NCI-H2196 (cell line): ENCODE measurements around the gene HOXC12.

Experiments
- DNase-seq: peaks from one replicate; lab custom pipeline; 2025; ENCODE audit not compliant: unreplicated experiment; lab: John Stamatoyannopoulos, UW

HOXC12 gene

DNA sequence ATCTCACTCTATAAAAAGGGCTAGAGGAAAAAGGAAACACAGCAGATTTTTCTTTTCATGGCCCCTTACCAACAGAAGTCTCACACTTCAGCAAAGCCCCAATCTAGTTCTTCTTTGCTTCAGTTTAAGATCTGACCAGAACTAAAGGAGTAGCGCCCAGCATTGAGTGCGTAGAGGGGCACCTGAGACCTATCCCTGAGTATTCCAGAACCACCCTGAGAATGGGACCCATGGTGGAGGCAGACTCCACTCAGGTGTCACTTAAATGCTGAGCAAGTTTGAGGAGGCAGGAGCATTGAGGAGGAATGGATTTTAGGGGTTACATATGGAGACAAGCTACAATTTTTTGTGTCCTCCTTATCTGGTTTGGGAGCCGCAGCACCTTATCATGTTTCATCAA is 16.4 kb downstream of the HOXC12 start:
- no peak for DNase-seq

DNA sequence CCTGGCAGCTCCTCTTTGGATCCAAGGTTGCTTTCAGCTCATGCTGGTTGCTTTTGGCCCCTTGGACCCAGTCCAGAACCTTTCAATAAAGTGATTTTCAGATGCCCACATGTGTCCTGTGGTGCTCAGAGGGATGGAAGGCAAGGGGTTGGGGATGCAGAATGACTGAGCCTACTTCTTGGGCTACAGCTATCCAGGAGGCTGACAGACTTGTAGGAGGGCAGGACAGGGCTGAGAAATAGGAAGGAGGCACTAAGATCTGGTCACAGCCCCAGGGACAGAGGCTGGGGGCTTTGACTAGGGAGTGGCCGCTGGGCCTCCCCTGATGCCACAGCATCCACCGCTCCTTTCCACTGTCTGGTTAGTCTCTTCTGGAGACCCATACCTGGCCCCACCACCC is 17.0 kb downstream of the HOXC12 start:
- DNase-seq = no peak

DNA sequence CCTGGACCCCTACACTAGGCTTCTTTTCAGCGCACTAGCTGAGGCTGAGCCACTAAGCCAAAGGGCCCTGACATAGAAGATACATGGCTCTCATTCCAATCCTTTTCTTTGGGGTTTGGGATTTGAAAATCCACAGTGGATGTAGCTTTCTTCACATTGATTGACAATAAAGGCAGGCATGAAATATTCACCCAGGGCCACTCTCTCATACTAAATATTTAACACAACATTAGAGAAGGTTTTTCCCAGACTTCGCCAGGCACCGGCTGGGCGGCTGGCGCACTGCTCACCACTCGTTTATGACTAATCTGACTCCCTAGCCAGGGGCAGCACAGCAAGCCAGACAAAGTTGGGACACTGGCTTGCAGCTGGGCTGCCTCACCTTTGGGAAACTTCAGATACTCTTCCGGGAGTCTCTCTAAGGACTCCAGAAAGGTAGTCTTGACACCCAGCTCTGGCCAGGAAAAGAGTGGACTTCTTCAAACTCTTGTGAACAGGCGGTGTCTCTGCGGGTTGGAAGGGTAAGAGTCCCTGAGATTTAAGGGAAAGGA is 17.5 kb downstream of the HOXC12 start:
- DNase-seq = no peak

DNA sequence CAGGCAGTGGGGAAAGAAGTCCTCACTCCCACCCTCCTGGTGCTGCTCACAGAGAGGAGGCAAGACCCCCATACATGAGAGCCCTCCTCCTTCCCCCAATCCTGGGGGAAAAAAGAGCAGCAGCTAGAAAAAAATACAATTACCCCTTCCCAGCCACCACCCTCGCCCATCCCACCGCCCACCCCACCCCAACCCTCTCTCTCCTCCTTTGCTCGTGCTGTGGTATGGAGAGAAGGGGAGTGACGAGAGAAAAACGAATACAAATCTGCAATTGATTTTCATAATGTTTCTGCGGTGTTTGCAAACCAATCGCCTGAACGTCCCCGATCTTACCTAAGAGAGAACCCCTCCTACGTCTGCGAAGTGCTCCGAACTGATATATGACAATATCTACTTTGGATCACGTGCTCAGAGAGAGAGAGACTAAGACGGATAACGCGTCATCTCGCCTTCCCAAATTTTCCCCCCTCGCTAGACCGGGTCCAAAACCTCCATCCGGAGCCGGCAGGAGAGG is 18.1 kb downstream of the HOXC12 start, which contains the start of gene HOXC11:
HOXC11 (plus strand) TSS at position 405 of the 514 bp plus-strand sequence. CDS start 116 bp downstream, outside the sequence.
- DNase-seq = no peak

DNA sequence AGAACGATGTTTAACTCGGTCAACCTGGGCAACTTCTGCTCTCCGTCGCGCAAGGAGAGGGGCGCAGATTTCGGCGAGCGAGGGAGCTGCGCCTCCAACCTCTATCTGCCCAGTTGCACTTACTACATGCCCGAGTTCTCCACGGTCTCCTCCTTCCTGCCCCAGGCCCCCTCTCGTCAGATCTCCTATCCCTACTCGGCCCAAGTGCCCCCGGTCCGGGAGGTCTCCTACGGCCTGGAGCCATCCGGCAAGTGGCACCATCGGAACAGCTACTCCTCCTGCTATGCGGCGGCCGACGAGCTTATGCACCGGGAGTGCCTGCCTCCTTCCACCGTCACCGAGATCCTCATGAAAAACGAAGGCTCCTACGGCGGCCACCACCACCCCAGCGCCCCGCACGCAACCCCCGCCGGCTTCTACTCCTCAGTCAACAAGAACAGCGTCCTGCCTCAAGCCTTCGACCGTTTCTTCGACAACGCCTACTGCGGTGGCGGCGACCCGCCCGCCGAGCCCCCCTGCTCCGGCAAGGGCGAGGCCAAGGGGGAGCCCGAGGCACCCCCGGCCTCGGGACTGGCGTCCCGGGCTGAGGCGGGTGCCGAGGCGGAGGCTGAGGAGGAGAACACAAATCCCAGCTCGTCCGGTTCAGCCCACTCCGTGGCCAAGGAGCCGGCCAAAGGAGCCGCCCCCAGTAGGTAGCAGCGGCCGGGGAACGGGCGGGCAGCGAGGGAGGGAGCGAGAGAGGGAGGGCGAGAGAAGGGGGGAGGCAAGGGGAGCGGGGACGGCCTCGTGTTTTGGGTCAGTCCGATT is 18.7 kb downstream of the HOXC12 start:
- DNase-seq = no peak

DNA sequence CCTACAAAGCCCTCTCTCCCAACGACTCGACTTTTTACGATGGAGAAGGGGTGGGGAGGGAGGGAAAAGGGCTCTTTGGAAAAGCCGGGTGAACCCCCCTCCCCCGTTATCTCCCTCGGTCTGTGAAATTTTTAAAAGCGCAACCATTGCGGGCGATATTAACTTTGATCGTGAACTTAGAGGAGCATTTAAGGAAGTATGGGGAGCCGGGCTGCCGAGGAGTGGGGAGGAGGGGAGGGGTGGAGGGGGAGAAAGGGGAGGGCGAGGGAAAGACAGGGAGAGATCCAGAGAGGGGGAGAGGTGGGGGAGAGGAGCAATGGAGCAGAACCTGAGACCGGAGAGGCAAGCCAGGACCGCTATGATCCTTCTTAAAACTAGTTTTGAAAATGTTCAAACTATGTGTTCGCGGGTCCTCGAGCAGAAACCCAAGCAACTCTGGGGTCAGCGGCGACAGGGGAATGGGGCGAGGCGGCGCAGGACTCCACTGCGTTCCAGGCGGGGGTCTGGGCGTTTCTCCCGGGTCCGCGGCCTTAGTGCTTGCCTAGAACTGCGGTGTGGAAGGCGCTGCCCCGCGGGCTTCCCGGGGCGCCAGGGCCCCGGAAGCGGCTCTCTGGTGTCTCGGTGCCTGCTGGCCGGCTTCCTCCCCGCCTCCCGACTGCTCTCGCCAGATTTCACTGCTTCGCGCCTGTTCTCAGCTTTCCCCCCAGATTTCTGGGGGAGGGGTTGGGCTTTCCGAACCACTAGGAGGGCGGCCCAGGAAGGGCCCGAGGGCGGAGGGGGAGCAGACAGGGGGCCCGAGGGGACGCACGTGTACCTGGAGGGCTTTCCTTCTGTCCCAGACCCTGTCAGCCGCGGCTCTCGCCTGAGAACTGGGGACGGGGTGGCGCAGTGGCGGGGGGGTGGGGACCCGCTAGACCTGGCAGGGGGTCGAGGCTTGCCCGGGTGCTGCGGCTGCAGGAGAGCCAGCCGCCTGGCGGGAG is 19.7 kb downstream of the HOXC12 start, which contains the start of gene HOTAIR:
HOTAIR (minus strand) TSS at position 871 of the 980 bp plus-strand sequence.
- DNase-seq = peak; percentile 34

DNA sequence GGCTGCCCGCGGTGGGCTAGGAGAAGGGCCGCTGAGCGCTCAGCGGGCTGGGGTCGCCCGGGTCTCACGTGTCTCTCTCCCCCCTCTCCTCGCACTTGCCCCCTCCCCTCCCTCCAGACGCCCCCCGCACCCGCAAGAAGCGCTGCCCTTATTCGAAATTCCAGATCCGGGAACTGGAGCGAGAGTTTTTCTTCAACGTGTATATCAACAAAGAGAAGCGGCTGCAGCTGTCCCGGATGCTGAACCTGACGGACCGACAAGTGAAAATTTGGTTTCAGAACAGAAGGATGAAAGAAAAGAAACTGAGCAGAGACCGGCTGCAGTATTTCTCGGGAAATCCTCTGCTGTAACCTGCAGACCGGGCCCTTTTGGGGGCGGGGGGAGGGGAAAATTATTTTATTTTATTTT is 20.4 kb downstream of the HOXC12 start:
- no peak for DNase-seq

DNA sequence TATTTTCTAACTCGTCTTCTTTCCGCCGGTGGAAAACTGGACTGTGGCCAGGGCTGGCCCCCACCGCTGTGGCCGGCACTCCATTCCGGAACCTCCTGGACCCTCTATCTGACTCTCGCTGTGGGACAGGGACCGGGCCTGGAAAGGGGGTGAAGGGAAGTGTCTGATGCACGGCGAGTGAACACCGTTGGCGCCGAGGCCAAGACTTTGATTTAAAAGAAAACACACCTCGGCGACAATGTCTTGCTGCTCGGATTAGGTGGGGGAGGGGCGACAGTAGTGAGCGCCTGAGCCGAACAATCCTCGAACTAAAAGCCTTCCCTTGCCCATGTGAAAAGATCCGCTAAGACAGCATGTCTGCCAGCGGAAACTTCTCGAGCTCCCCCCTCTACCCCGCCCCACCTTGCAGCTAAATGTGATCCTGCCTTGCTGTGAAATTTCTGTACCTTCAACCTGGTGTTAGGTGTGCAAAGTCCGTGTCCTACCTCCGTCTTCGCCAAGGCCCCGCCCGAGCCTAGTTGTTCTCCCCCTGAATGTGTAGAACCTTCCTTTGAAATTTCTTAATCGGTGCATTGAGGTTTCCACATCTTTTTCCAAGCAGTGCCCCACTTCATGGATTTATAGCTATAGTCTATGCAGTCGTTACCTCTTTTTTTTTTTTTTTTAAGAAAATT is 20.9 kb downstream of the HOXC12 start:
- DNase-seq = no peak

DNA sequence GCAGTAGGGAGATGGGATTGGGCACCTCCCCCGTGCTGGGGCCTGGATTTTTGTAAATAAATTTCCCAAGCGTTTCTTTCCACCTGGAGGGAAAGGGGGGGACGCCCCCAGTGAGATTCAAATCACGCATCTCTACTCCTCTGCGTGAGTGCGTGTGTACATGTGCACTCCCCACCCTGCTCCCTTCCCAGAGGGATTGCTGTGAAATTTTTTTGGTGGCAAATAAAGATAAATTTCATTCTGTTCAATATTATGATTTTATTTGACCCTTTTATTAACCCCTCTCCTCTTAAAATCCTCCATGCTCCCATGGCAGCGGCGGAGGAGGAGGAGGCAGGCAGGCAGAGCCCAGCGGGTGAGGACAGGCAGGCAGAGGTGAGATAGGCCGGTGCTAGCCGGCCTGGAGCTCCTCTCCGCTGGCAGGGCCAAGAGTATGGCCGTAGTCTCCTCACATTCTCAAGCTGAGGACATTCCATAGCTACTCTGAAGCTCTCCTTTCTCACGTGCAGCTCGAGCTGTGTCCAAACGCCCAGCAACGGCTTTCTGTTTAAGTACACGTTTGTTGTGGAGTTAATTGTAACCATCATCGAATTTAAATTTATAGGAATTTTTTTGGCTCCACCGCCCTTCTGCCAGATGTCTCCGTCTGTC is 21.6 kb downstream of the HOXC12 start:
- DNase-seq = no peak

DNA sequence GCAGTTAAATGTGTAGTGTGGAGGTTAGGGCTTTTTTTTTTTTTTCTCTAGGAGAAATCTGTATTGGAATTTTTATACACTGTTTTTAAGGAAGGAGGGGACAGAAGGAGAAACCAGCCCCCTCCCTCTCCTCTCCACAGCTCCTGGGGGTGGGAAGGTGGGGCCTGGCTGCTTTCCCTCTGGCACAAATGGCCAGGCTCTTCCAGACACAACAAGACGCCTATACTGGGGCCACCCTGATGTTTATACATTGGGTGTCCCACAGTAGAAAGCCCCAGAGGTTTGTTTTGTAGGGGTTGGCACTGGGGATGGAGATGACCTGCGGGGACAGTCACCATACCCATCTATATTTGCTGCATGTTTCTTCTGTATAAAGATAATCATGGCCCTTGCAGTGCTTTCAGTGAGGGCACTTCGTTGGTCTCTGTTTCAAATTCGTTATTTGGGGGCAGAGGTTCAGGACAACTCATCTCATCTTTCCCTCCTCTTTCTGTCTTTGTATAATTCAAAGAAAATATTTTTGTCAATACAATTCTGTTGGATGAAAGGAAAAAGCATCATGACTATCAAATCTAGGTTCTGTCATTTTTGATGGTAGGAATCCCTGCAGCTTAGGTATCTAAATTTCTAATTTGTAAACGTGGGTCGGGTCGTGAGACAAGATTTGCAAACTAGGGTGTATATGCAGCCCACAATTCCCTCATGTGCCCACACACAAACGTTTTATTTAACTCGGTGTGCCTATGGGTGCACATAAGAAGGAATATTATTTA is 22.3 kb downstream of the HOXC12 start:
- DNase-seq = no peak

DNA sequence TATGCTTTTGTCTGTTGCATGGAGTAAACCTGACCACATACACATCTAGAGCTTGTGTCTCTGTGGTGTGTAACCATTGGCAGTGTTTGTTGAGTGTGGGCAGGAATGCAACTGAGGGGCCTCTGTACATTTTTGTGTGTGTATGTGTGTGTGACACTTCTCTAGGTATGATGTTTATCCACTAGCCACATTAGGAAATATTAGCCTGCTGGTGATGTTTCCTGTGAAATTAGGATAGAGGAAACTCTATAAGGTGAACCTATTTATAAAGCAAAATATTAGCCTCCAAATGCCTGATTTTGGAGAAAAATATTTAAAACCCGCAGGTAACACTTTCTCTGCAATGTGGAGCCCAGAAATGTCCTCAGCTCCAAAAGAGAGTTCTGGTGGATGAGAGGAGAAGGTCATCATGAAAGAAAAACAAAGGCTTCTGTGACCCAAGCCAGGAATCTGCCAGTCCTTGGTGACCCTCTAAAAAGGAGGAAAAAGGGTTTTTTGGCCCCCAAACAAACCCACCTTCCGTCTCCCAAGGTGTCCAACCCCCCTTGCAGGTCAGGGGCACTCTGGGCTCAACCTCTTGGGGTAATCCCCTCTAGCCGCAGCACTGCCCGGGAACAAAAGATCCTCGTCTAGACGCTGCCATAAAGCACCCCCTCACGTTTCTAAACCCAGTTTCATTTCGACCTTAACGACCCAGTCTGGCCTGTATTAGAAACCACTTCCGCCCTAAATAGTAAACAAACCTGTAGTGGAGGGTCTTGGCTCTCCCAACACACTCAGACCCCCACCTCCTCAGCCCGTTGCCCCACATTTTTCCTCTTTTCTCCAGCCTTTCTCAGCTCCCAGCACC is 23.1 kb downstream of the HOXC12 start:
- DNase-seq = no peak

DNA sequence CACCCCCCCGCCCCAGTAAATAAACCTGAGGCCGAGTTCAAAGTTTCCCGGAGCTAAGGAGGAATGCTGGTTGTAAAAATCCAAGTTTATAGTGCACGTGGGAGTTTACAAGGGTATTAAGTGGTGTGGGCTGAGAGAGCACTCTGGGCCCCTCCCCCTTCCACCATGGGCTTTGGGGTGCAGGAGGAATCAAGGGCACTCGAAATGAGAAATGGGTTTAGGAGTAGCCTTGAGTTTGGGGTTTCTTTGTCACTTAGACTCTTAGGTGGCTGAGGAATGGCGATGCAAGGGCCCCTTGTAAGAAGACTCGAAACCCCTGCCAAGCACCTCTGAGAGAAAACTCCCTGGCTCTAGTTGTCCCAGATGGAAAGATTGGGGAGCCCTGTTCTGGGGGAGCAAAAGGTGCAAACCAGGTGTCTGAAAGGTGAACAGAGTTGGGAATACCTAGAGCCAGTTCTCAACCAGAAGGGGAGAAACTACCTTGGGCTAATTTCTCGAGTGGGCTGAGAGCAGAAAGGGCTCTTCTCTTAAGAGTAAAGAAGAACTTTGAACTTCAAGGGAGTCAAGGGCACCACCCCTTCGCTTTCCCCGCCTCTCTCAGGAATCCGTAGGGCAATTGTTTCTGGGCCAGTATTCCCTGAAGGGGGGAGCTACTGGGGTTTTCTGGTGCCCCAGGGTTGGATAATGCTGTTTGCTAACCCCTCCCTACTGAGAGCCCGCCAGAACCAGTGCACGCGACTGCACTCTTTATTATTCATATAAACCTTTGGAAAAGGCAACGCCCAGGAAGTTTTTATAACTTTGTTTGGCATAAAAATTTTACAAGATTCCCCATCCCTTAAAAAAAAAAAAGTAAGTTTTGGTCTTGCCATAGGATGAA is 24.0 kb downstream of the HOXC12 start:
- no peak for DNase-seq

DNA sequence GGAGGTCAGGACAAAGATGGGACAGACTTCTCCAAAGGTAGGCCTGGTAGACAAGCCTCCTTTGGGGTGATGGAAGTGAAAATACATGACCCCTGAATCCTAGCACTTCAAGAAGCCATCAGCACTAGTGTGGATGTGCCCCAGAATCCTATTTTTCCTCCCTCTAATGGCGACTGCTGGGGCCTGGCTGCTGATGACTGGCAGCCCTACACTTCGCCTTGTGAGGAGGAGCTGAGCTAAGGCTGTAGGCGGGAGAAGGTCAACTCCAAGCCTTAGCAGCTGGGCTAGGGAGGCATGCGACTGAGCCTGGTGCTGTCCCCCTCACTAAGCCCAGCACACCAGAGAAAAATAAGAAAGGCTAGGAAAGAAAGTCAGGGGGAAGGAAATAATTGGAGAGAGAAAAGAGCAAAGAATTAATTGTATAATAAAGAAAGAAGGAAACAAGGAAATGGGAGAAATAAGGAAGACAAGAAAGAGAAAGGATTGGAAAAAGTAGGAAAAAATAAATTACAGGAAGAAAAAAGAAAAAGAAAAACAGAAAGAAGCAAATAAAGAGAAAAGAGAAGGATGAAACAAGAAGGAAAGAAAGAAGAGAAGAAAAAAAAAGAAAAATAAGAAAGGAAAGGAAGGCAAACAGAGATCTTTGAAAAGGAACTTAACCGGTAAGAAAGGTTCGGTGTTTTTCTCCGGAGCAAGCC is 25.6 kb downstream of the HOXC12 start:
- DNase-seq = no peak

DNA sequence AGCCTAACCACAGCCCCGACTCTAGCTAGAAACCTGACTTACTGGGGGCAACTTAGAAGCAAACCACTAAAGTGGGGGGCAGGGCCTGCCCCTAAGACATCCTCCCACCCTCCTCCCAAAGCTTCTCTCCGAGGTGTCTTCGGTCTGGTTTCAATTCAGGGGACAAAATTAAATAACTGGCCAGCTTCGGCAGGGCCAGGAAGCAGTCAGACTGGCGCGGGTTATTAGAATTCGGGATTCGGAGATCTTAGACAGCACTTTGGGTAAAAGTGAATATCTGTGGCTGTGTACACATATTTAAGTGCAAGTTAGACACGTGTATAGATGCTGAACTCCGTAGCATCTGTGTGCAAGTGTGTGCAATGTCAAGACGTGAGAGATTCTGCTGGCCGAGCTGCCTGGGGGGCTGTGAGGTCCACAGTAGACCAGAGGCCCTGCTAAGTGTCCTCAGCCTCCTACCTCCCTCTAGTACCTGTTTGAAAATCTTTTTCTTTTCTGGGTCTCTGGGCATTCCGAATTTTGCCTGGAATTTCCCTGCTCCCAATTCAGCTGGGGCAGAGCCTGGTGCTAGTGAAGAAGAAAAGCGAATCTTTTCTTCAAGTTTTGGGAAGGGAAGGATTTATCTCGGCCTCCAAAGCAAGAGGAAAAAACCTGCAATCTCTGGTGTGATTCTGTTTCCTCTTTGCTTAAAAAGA is 26.2 kb downstream of the HOXC12 start:
- DNase-seq = no peak

DNA sequence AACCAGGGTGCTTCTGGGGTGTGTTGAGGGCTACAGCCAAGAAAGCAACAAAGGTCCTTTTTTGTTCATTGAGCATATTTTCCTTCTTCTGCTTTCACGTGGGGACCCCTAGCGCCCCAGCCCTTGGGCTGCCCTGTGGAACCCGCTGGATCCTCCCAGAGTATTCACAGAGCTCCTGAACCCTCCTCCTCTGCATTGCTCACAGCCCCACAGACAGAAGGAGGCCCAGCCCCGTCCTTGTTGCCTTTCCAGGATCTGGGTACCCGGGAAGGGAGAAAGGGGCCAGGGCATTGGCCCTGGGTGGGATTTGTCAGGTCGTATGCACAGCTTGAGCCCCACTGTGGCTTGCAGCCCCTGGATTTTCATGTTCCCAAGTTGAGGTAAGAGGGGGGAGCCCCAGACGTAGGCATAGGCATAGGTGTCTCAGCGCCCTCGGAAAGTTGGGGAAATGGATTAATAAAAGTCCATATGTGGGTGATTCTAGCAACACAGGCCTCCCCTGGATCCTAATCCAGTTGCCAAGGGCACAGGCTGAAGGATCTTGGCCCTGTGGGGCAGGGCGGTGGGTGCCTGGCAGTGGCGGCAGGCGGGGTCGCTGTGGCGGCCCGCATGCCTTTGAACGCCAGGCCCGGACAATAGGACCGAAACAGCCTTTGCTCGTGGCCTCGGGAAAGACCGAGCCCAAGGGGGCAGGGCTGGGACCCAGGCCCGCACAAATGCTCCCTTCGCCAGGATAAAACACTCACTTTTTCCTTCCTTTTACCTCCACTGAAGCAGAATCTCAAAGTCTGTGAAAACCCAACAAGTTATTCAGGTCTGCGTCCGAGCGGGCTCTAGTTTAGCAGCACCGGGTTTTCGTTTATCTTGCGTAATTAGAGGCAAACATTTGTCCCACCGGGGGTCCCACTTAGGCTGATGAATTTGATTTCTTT is 27.2 kb downstream of the HOXC12 start:
- DNase-seq = no peak
